ENCODE data around the gene GGA2. TPM values are rescaled to one million over a fixed set of nuclear protein-coding genes. Genes with fewer than 3 reads are reported as not detected.

GGA2 gene
- total RNA-seq, 1 donor from 2014 or later = 40.4 TPM

GRCh38 chr16:23505180-23505665, 5.1 kb downstream of the GGA2 start:
- H3K27me3 Mint-ChIP-seq (ENCODE audit: low read depth) = no peaks in the 10 kb centered on the region
- H3K9me3 Mint-ChIP-seq (ENCODE audit: low read depth) = no peaks in the 10 kb centered on the region
- no peak for DNase-seq (ENCODE audit: low spot score)
- H3K36me3 Mint-ChIP-seq (ENCODE audit: low read depth) = no peaks in the 10 kb centered on the region
- H3K4me1 Mint-ChIP-seq (ENCODE audit: low read depth) = peaks cover 50% of the 10 kb centered on the region
- H3K27ac Mint-ChIP-seq (ENCODE audit: unreplicated experiment) = peak overlapping the region; percentile 97
- TF ChIP-seq, protein P1, sequence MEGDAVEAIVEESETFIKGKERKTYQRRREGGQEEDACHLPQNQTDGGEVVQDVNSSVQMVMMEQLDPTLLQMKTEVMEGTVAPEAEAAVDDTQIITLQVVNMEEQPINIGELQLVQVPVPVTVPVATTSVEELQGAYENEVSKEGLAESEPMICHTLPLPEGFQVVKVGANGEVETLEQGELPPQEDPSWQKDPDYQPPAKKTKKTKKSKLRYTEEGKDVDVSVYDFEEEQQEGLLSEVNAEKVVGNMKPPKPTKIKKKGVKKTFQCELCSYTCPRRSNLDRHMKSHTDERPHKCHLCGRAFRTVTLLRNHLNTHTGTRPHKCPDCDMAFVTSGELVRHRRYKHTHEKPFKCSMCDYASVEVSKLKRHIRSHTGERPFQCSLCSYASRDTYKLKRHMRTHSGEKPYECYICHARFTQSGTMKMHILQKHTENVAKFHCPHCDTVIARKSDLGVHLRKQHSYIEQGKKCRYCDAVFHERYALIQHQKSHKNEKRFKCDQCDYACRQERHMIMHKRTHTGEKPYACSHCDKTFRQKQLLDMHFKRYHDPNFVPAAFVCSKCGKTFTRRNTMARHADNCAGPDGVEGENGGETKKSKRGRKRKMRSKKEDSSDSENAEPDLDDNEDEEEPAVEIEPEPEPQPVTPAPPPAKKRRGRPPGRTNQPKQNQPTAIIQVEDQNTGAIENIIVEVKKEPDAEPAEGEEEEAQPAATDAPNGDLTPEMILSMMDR (IDR thresholded peaks at IDR 0.05) = no peak
- H3K4me3 Mint-ChIP-seq (ENCODE audit: unreplicated experiment) = peak overlapping the region; percentile 22

DNA sequence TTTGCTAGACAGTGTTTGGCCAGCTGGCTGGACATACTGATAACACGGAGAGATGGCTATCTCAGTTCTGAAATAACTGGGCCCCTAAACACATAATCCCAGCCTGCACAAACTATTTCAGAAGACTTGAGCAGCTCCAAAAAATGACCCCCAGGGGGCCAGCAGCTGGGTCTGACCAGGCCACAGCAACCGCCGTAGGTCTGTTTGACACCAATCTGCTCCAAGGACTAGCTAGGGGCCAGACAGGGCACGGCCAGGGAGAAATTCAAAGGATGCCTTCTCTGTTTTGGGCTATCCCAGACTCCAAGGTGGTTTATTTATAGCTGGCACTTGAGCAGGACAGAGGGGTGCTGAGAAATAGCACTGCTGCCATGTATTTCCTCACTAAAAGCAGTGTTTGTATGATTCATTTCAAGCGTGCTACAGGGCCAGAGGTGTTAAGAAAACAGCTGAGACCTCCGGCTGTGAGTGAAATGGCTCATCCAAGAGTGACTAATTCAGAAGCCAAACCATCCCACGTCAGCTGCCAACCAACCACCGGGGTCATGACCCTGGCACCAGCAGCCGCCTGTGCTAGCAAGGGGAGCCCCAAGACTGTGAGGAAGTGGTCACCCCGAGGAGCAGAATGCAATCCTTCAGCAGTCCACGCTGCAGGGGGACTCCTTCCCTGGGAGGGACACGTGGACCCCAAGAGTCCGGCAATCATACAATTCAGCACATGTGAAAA, 5.7 kb downstream of the GGA2 start:
- TF ChIP-seq, protein P1 (IDR thresholded peaks at IDR 0.05) = peak; percentile 54
- Mint-ChIP-seq H3K27me3 (ENCODE audit: low read depth) (no peaks in the 10 kb centered on the region), H3K4me3 (ENCODE audit: unreplicated experiment) (peak overlapping the region; percentile 22), H3K27ac (ENCODE audit: unreplicated experiment) (peak overlapping the region; percentile 97), H3K9me3 (ENCODE audit: low read depth) (no peaks in the 10 kb centered on the region), H3K36me3 (ENCODE audit: low read depth) (no peaks in the 10 kb centered on the region), H3K4me1 (ENCODE audit: low read depth) (peaks cover 50% of the 10 kb centered on the region)
- DNase-seq (ENCODE audit: low spot score) = no peak

DNA sequence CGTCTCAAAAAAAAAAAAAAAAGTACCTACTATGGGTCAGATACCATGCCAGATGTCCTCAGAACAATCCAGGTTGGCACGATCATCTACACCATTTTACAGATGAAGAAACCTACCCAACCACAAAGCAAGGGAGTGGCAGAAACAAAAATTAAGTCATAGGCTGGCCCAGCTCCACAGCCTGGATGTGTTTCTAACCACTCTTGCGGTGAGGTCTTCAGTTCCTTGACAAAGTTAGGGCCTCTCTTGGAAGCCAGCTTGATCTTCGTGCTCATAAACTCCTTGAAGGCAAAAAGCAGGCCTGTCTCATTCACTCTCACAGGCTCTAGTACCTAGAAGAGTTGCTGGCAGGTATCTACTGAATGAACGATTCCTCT, 6.2 kb downstream of the GGA2 start:
- Mint-ChIP-seq H3K4me3 (ENCODE audit: unreplicated experiment) (no peak overlapping the region), H3K36me3 (ENCODE audit: low read depth) (no peaks in the 10 kb centered on the region), H3K9me3 (ENCODE audit: low read depth) (no peaks in the 10 kb centered on the region), H3K4me1 (ENCODE audit: low read depth) (peaks cover 45% of the 10 kb centered on the region), H3K27ac (ENCODE audit: unreplicated experiment) (peak overlapping the region; percentile 97), H3K27me3 (ENCODE audit: low read depth) (no peaks in the 10 kb centered on the region)
- TF ChIP-seq, protein P1 (IDR thresholded peaks at IDR 0.05) = no peak
- DNase-seq (ENCODE audit: low spot score) = no peak

GRCh38 chr16:23502466-23502865, 7.8 kb downstream of the GGA2 start:
- no peaks in the 10 kb centered on the region for H3K9me3 Mint-ChIP-seq (ENCODE audit: low read depth)
- no peaks in the 10 kb centered on the region for H3K27me3 Mint-ChIP-seq (ENCODE audit: low read depth)
- TF ChIP-seq, protein P1 (IDR thresholded peaks at IDR 0.05) = no peak
- peaks cover 40% of the 10 kb centered on the region for H3K4me1 Mint-ChIP-seq (ENCODE audit: low read depth)
- no peak for DNase-seq (ENCODE audit: low spot score)
- no peaks in the 10 kb centered on the region for H3K36me3 Mint-ChIP-seq (ENCODE audit: low read depth)
- H3K27ac Mint-ChIP-seq (ENCODE audit: unreplicated experiment) = no peak overlapping the region
- H3K4me3 Mint-ChIP-seq (ENCODE audit: unreplicated experiment) = no peak overlapping the region

DNA sequence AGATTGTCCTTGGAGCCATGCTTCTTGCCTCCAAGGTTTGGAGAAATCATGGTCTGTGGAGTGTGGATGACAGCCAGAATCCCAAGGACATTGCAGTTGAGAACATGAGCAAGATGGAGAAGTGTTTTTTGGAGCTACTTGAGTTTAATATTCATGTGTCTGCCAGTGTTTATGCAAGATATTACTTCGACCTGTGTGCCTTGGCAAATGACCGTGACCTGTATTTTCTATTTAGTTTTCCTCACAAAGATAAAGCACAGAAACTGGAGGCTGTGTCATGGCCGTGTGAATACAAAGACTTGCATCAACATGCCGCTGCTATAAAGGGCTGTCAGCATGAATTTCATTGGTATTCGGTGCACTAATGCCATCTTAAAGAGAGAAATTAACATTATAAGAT, 9.0 kb downstream of the GGA2 start:
- no peak for DNase-seq (ENCODE audit: low spot score)
- Mint-ChIP-seq H3K27ac (ENCODE audit: unreplicated experiment) (no peak overlapping the region), H3K27me3 (ENCODE audit: low read depth) (no peaks in the 10 kb centered on the region), H3K4me1 (ENCODE audit: low read depth) (peaks cover 42% of the 10 kb centered on the region), H3K9me3 (ENCODE audit: low read depth) (no peaks in the 10 kb centered on the region), H3K36me3 (ENCODE audit: low read depth) (no peaks in the 10 kb centered on the region), H3K4me3 (ENCODE audit: unreplicated experiment) (no peak overlapping the region)
- TF ChIP-seq, protein P1 (IDR thresholded peaks at IDR 0.05) = no peak
